ENCODE results near the gene TFDP1.

TFDP1 gene

GRCh38 chr13:113652404-113653263 is 68.1 kb downstream of the TFDP1 start:
- no peaks in the 10 kb centered on the region for H3K36me3 ChIP-seq (ENCODE audit: insufficient read depth)
- no peak overlapping the region for H3K9ac ChIP-seq
- no peaks in the 10 kb centered on the region for H4K20me1 ChIP-seq (ENCODE audit: insufficient read depth)
- H3K79me2 ChIP-seq (ENCODE audit: insufficient read depth, low read depth), result no peaks in the 10 kb centered on the region
- H3K27ac ChIP-seq, result no peak overlapping the region
- H3K4me1 ChIP-seq (ENCODE audit: low read depth, poor library complexity, severe bottlenecking), result no peaks in the 10 kb centered on the region
- H3K27me3 ChIP-seq (ENCODE audit: insufficient read depth, low read depth), result no peaks in the 10 kb centered on the region
- H2AFZ ChIP-seq (ENCODE audit: low read depth), result no peak overlapping the region
- TF ChIP-seq CTCF (conservative IDR thresholded peaks at IDR 0.05; ENCODE audit: low read depth, low read length), result no peak
- no peak overlapping the region for H3K4me3 ChIP-seq (IDR thresholded peaks at IDR 0.05; ENCODE audit: insufficient read depth, low read depth, low read length)
- H3K4me2 ChIP-seq, result no peak overlapping the region

- no peak overlapping the region for H2AFZ ChIP-seq (ENCODE audit: low read depth)
- no peak overlapping the region for H3K9ac ChIP-seq
- H4K20me1 ChIP-seq (ENCODE audit: insufficient read depth), result no peaks in the 10 kb centered on the region
- H3K4me2 ChIP-seq, result no peak overlapping the region
- no peak overlapping the region for H3K27ac ChIP-seq
- no peak for TF ChIP-seq CTCF (conservative IDR thresholded peaks at IDR 0.05; ENCODE audit: low read depth, low read length)
- no peaks in the 10 kb centered on the region for H3K27me3 ChIP-seq (ENCODE audit: insufficient read depth, low read depth)
- no peaks in the 10 kb centered on the region for H3K36me3 ChIP-seq (ENCODE audit: insufficient read depth)
- H3K4me1 ChIP-seq (ENCODE audit: low read depth, poor library complexity, severe bottlenecking), result no peaks in the 10 kb centered on the region
- H3K4me3 ChIP-seq (IDR thresholded peaks at IDR 0.05; ENCODE audit: insufficient read depth, low read depth, low read length), result no peak overlapping the region
- no peaks in the 10 kb centered on the region for H3K79me2 ChIP-seq (ENCODE audit: insufficient read depth, low read depth)
These were observed 69.0 kb downstream of the TFDP1 start for GRCh38 chr13:113653264-113654174.

GRCh38 chr13:113654175-113654560 is 69.6 kb downstream of the TFDP1 start:
- Histone ChIP-seq H2AFZ (ENCODE audit: low read depth) (no peak overlapping the region), H3K36me3 (ENCODE audit: insufficient read depth) (no peaks in the 10 kb centered on the region), H3K27ac (no peak overlapping the region), H3K27me3 (ENCODE audit: insufficient read depth, low read depth) (no peaks in the 10 kb centered on the region), H3K4me3 (IDR thresholded peaks at IDR 0.05; ENCODE audit: insufficient read depth, low read depth, low read length) (no peak overlapping the region), H4K20me1 (ENCODE audit: insufficient read depth) (no peaks in the 10 kb centered on the region), H3K4me2 (no peak overlapping the region), H3K9ac (no peak overlapping the region), H3K4me1 (ENCODE audit: low read depth, poor library complexity, severe bottlenecking) (no peaks in the 10 kb centered on the region), H3K79me2 (ENCODE audit: insufficient read depth, low read depth) (no peaks in the 10 kb centered on the region)
- no peak for TF ChIP-seq CTCF (conservative IDR thresholded peaks at IDR 0.05; ENCODE audit: low read depth, low read length)

GRCh38 chr13:113654591-113655345 is 70.2 kb downstream of the TFDP1 start:
- no peak overlapping the region for H2AFZ ChIP-seq (ENCODE audit: low read depth)
- no peak overlapping the region for H3K4me2 ChIP-seq
- no peak overlapping the region for H3K4me3 ChIP-seq (IDR thresholded peaks at IDR 0.05; ENCODE audit: insufficient read depth, low read depth, low read length)
- H3K27ac ChIP-seq, result no peak overlapping the region
- TF ChIP-seq CTCF (conservative IDR thresholded peaks at IDR 0.05; ENCODE audit: low read depth, low read length), result no peak
- H3K27me3 ChIP-seq (ENCODE audit: insufficient read depth, low read depth), result no peaks in the 10 kb centered on the region
- no peaks in the 10 kb centered on the region for H3K4me1 ChIP-seq (ENCODE audit: low read depth, poor library complexity, severe bottlenecking)
- no peaks in the 10 kb centered on the region for H4K20me1 ChIP-seq (ENCODE audit: insufficient read depth)
- H3K79me2 ChIP-seq (ENCODE audit: insufficient read depth, low read depth), result no peaks in the 10 kb centered on the region
- H3K9ac ChIP-seq, result no peak overlapping the region
- H3K36me3 ChIP-seq (ENCODE audit: insufficient read depth), result no peaks in the 10 kb centered on the region

Measured in KMS-11 (cell line).